ENCODE data around the gene GPR68.
A peak's percentile ranks its signal among the peaks of the same experiment; 100 is the strongest.

Gene GPR68

GRCh38 chr14:91244501-91244901 is at the start of gene GPR68:
Gene GPR68 (minus strand): TSS chr14:91244704. CDS start chr14:91235050, 9,654 bp downstream.
- peak within 1 kb of the TSS; percentile 86 for H3K4me3 Mint-ChIP-seq
- ATAC-seq (replicated peaks; ENCODE audit: extremely low read depth, poor library complexity, severe bottlenecking) (peak; percentile 10), DNase-seq (ENCODE audit: low spot score in 2 of 2) (no peak)
- no peaks in the 10 kb centered on the region for H3K27me3 Mint-ChIP-seq
- H3K27ac Mint-ChIP-seq (ENCODE audit: low read depth) = peak within 1 kb of the TSS; percentile 83
- H3K36me3 Mint-ChIP-seq (ENCODE audit: insufficient read depth) = peaks cover 33% of the 10 kb centered on the region
- peaks cover 6% of the 10 kb centered on the region for H3K9me3 Mint-ChIP-seq
- peaks cover 83% of the 10 kb centered on the region for H3K4me1 Mint-ChIP-seq

GRCh38 chr14:91294153-91294552 is 49.6 kb upstream of the GPR68 start:
- no peaks in the 10 kb centered on the region for H3K27me3 Mint-ChIP-seq
- H3K9me3 Mint-ChIP-seq = no peaks in the 10 kb centered on the region
- ATAC-seq (replicated peaks; ENCODE audit: extremely low read depth, poor library complexity, severe bottlenecking) (no peak), DNase-seq (ENCODE audit: low spot score in 2 of 2) (no peak)
- peaks cover 88% of the 10 kb centered on the region for H3K36me3 Mint-ChIP-seq (ENCODE audit: insufficient read depth)
- H3K4me1 Mint-ChIP-seq = peaks cover 19% of the 10 kb centered on the region
- no peak overlapping the region for H3K4me3 Mint-ChIP-seq
- no peak overlapping the region for H3K27ac Mint-ChIP-seq (ENCODE audit: low read depth)

- Mint-ChIP-seq H3K27me3 (no peaks in the 10 kb centered on the region), H3K27ac (ENCODE audit: low read depth) (peak overlapping the region; percentile 93), H3K4me3 (peak overlapping the region; percentile 24), H3K9me3 (no peaks in the 10 kb centered on the region), H3K4me1 (peaks cover 14% of the 10 kb centered on the region), H3K36me3 (ENCODE audit: insufficient read depth) (peaks cover 85% of the 10 kb centered on the region)
- ATAC-seq (replicated peaks; ENCODE audit: extremely low read depth, poor library complexity, severe bottlenecking) (no peak), DNase-seq (ENCODE audit: low spot score in 2 of 2) (no peak)
Observed at GRCh38 chr14:91293281-91293680, 48.8 kb upstream of the GPR68 start.

- Mint-ChIP-seq H3K4me1 (peaks cover 14% of the 10 kb centered on the region), H3K9me3 (no peaks in the 10 kb centered on the region), H3K27ac (ENCODE audit: low read depth) (peak overlapping the region; percentile 93), H3K27me3 (no peaks in the 10 kb centered on the region), H3K36me3 (ENCODE audit: insufficient read depth) (peaks cover 87% of the 10 kb centered on the region), H3K4me3 (no peak overlapping the region)
- DNase-seq (ENCODE audit: low spot score in 2 of 2) (no peak), ATAC-seq (replicated peaks; ENCODE audit: extremely low read depth, poor library complexity, severe bottlenecking) (no peak)
Observed at GRCh38 chr14:91292491-91292890, 48.0 kb upstream of the GPR68 start.

GRCh38 chr14:91291786-91292405 is 47.4 kb upstream of the GPR68 start:
- H3K36me3 Mint-ChIP-seq (ENCODE audit: insufficient read depth) = peaks cover 82% of the 10 kb centered on the region
- DNase-seq (ENCODE audit: low spot score in 2 of 2) = no peak

GRCh38 chr14:91290986-91291385 is 46.5 kb upstream of the GPR68 start:
- no peak for ATAC-seq (replicated peaks; ENCODE audit: extremely low read depth, poor library complexity, severe bottlenecking)
- DNase-seq (ENCODE audit: low spot score in 2 of 2) = no peak
- Mint-ChIP-seq H3K9me3 (no peaks in the 10 kb centered on the region), H3K27me3 (no peaks in the 10 kb centered on the region), H3K4me1 (peaks cover 20% of the 10 kb centered on the region), H3K36me3 (ENCODE audit: insufficient read depth) (peaks cover 81% of the 10 kb centered on the region), H3K4me3 (no peak overlapping the region), H3K27ac (ENCODE audit: low read depth) (no peak overlapping the region)

More at GRCh38 chr14:91291786-91292405, 47.4 kb upstream of the GPR68 start:
- ATAC-seq (replicated peaks; ENCODE audit: extremely low read depth, poor library complexity, severe bottlenecking) = no peak
- Mint-ChIP-seq H3K9me3 (no peaks in the 10 kb centered on the region), H3K27ac (ENCODE audit: low read depth) (peak overlapping the region; percentile 93), H3K27me3 (no peaks in the 10 kb centered on the region), H3K4me3 (no peak overlapping the region), H3K4me1 (peaks cover 14% of the 10 kb centered on the region)

- ATAC-seq (replicated peaks; ENCODE audit: extremely low read depth, poor library complexity, severe bottlenecking) (no peak), DNase-seq (ENCODE audit: low spot score in 2 of 2) (no peak)
- H3K36me3 Mint-ChIP-seq (ENCODE audit: insufficient read depth) = peaks cover 85% of the 10 kb centered on the region
- H3K4me3 Mint-ChIP-seq = no peak overlapping the region
- no peaks in the 10 kb centered on the region for H3K27me3 Mint-ChIP-seq
- H3K9me3 Mint-ChIP-seq = no peaks in the 10 kb centered on the region
- peak overlapping the region; percentile 19 for H3K27ac Mint-ChIP-seq (ENCODE audit: low read depth)
- H3K4me1 Mint-ChIP-seq = peaks cover 20% of the 10 kb centered on the region
Observed at GRCh38 chr14:91289464-91289863, 45.0 kb upstream of the GPR68 start.

GRCh38 chr14:91288876-91289275 is 44.4 kb upstream of the GPR68 start:
- H3K27ac Mint-ChIP-seq (ENCODE audit: low read depth) = peak overlapping the region; percentile 19
- H3K27me3 Mint-ChIP-seq = no peaks in the 10 kb centered on the region
- ATAC-seq (replicated peaks; ENCODE audit: extremely low read depth, poor library complexity, severe bottlenecking) (no peak), DNase-seq (ENCODE audit: low spot score in 2 of 2) (no peak)
- H3K36me3 Mint-ChIP-seq (ENCODE audit: insufficient read depth) = peaks cover 82% of the 10 kb centered on the region
- H3K9me3 Mint-ChIP-seq = no peaks in the 10 kb centered on the region
- no peak overlapping the region for H3K4me3 Mint-ChIP-seq
- peaks cover 20% of the 10 kb centered on the region for H3K4me1 Mint-ChIP-seq

GRCh38 chr14:91286530-91286937 is 42.0 kb upstream of the GPR68 start:
- H3K36me3 Mint-ChIP-seq (ENCODE audit: insufficient read depth) = peaks cover 85% of the 10 kb centered on the region
- H3K9me3 Mint-ChIP-seq = no peaks in the 10 kb centered on the region
- DNase-seq (ENCODE audit: low spot score in 2 of 2) (peak; percentile 70 to 73), ATAC-seq (replicated peaks; ENCODE audit: extremely low read depth, poor library complexity, severe bottlenecking) (peak; percentile 80)
- no peak overlapping the region for H3K4me3 Mint-ChIP-seq
- H3K27ac Mint-ChIP-seq (ENCODE audit: low read depth) = peak overlapping the region; percentile 32
- H3K27me3 Mint-ChIP-seq = no peaks in the 10 kb centered on the region
- peaks cover 6% of the 10 kb centered on the region for H3K4me1 Mint-ChIP-seq

GRCh38 chr14:91284791-91285548 is 40.5 kb upstream of the GPR68 start:
- H3K27ac Mint-ChIP-seq (ENCODE audit: low read depth) = peak overlapping the region; percentile 71
- no peak overlapping the region for H3K4me3 Mint-ChIP-seq
- H3K36me3 Mint-ChIP-seq (ENCODE audit: insufficient read depth) = peaks cover 83% of the 10 kb centered on the region
- H3K9me3 Mint-ChIP-seq = no peaks in the 10 kb centered on the region
- no peak for ATAC-seq (replicated peaks; ENCODE audit: extremely low read depth, poor library complexity, severe bottlenecking)
- no peak for DNase-seq (ENCODE audit: low spot score in 2 of 2)
- peaks cover 6% of the 10 kb centered on the region for H3K4me1 Mint-ChIP-seq
- no peaks in the 10 kb centered on the region for H3K27me3 Mint-ChIP-seq

GRCh38 chr14:91284146-91284790 is 39.8 kb upstream of the GPR68 start:
- peaks cover 6% of the 10 kb centered on the region for H3K4me1 Mint-ChIP-seq
- H3K36me3 Mint-ChIP-seq (ENCODE audit: insufficient read depth) = peaks cover 83% of the 10 kb centered on the region
- no peak overlapping the region for H3K4me3 Mint-ChIP-seq

GRCh38 chr14:91283666-91284065 is 39.2 kb upstream of the GPR68 start:
- DNase-seq (ENCODE audit: low spot score in 2 of 2) (no peak), ATAC-seq (replicated peaks; ENCODE audit: extremely low read depth, poor library complexity, severe bottlenecking) (no peak)
- peaks cover 6% of the 10 kb centered on the region for H3K4me1 Mint-ChIP-seq
- peaks cover 84% of the 10 kb centered on the region for H3K36me3 Mint-ChIP-seq (ENCODE audit: insufficient read depth)
- H3K27ac Mint-ChIP-seq (ENCODE audit: low read depth) = peak overlapping the region; percentile 71
- no peaks in the 10 kb centered on the region for H3K27me3 Mint-ChIP-seq
- H3K4me3 Mint-ChIP-seq = no peak overlapping the region
- no peaks in the 10 kb centered on the region for H3K9me3 Mint-ChIP-seq

More at GRCh38 chr14:91284146-91284790, 39.8 kb upstream of the GPR68 start:
- no peak for DNase-seq (ENCODE audit: low spot score in 2 of 2)
- Mint-ChIP-seq H3K27ac (ENCODE audit: low read depth) (peak overlapping the region; percentile 71), H3K27me3 (no peaks in the 10 kb centered on the region), H3K9me3 (no peaks in the 10 kb centered on the region)
- no peak for ATAC-seq (replicated peaks; ENCODE audit: extremely low read depth, poor library complexity, severe bottlenecking)
